ENCODE results near the gene DPP7. TPM values are rescaled to one million over a fixed set of nuclear protein-coding genes. Genes with fewer than 3 reads are reported as not detected.

The DPP7 gene
- total and polyA plus RNA-seq, 9 of the 15 experiments (the other 6 are each of a cell fraction or from before 2014, with no cell fraction given) = 0.99 to 365 (median 132) TPM

DNA sequence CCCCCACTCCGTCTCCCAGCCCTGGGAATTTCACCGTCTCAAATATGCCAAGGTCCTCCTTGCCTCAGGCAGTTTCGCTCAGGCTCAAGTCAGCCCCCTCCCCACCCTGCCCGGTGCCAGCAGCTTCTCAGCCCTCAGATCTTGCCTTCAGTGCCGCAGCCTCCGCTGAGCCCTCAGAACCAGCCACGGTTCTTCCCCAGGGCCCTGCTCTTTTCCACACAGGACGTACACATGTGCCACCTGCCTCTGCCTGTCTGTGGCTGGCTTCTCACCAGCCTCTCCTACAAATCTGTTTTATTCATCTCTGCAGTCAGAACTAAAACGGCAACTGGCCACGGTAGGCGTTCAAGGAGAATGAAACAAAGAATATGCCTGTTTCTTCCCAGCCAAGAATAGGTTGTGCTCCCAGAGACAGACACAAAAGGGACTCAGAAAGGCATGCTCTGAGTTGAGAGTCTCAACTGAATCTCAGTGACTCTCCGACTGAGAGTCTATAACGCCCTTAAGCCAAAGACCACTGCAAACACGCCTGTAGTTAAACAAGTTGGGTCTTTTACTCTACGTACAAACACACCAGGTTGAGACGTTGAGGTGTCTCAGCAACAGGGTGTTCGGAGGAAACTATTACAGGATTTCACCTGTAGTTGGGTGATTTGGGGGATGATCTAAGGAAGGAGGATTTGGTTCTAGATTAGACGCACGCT lies 13.8 kb upstream of the DPP7 start (continued):
- TF ChIP-seq KDM5B (IDR thresholded peaks at IDR 0.05; ENCODE audit: insufficient replicate concordance, low read depth, low read length) (peak; percentile 52), TBP (optimal IDR thresholded peaks at IDR 0.05; ENCODE audit: low read depth, low read length) (peak; percentile 30), LEF1 (IDR thresholded peaks at IDR 0.05) (0 out of 2 replicates have a peak, but pooled peaks have one; percentile 17), POLR2G (IDR thresholded peaks at IDR 0.05; ENCODE audit: low read depth, low read length) (0 out of 2 replicates have a peak, but pooled peaks have one; percentile 17), FOS (IDR thresholded peaks at IDR 0.05; ENCODE audit: extremely low read depth, insufficient read length) (no peak), ARNT (IDR thresholded peaks at IDR 0.05) (no peak), ZNF24 (IDR thresholded peaks at IDR 0.05) (no peak), SREBF1 (IDR thresholded peaks at IDR 0.05; ENCODE audit: borderline replicate concordance, low read depth, low read length) (no peak), ZNF324 (CRISPR knock-in tag; IDR thresholded peaks at IDR 0.05) (0 out of 2 replicates have a peak, but pooled peaks have one; percentile 22), KLF1 (tag; IDR thresholded peaks at IDR 0.05) (no peak), RBBP5 (IDR thresholded peaks at IDR 0.05; ENCODE audit: borderline replicate concordance, insufficient read depth, low read length, poor library complexity, severe bottlenecking) (peak; percentile 10), CBX1 (IDR thresholded peaks at IDR 0.05; ENCODE audit: low read depth) (no peak), NRF1 (conservative IDR thresholded peaks at IDR 0.05 in 1 of 2, IDR thresholded peaks at IDR 0.05 in 1 of 2) (no peak), CHD1 (IDR thresholded peaks at IDR 0.05; ENCODE audit: low read length) (peak; percentile 47)
- TF ChIP-seq, protein P1, sequence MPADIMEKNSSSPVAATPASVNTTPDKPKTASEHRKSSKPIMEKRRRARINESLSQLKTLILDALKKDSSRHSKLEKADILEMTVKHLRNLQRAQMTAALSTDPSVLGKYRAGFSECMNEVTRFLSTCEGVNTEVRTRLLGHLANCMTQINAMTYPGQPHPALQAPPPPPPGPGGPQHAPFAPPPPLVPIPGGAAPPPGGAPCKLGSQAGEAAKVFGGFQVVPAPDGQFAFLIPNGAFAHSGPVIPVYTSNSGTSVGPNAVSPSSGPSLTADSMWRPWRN (IDR thresholded peaks at IDR 0.05; ENCODE audit: low read depth) = no peak
- TF ChIP-seq, protein P2, sequence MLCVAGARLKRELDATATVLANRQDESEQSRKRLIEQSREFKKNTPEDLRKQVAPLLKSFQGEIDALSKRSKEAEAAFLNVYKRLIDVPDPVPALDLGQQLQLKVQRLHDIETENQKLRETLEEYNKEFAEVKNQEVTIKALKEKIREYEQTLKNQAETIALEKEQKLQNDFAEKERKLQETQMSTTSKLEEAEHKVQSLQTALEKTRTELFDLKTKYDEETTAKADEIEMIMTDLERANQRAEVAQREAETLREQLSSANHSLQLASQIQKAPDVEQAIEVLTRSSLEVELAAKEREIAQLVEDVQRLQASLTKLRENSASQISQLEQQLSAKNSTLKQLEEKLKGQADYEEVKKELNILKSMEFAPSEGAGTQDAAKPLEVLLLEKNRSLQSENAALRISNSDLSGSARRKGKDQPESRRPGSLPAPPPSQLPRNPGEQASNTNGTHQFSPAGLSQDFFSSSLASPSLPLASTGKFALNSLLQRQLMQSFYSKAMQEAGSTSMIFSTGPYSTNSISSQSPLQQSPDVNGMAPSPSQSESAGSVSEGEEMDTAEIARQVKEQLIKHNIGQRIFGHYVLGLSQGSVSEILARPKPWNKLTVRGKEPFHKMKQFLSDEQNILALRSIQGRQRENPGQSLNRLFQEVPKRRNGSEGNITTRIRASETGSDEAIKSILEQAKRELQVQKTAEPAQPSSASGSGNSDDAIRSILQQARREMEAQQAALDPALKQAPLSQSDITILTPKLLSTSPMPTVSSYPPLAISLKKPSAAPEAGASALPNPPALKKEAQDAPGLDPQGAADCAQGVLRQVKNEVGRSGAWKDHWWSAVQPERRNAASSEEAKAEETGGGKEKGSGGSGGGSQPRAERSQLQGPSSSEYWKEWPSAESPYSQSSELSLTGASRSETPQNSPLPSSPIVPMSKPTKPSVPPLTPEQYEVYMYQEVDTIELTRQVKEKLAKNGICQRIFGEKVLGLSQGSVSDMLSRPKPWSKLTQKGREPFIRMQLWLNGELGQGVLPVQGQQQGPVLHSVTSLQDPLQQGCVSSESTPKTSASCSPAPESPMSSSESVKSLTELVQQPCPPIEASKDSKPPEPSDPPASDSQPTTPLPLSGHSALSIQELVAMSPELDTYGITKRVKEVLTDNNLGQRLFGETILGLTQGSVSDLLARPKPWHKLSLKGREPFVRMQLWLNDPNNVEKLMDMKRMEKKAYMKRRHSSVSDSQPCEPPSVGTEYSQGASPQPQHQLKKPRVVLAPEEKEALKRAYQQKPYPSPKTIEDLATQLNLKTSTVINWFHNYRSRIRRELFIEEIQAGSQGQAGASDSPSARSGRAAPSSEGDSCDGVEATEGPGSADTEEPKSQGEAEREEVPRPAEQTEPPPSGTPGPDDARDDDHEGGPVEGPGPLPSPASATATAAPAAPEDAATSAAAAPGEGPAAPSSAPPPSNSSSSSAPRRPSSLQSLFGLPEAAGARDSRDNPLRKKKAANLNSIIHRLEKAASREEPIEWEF (CRISPR knock-in tag; IDR thresholded peaks at IDR 0.05) = no peak
- TF ChIP-seq, protein P3, sequence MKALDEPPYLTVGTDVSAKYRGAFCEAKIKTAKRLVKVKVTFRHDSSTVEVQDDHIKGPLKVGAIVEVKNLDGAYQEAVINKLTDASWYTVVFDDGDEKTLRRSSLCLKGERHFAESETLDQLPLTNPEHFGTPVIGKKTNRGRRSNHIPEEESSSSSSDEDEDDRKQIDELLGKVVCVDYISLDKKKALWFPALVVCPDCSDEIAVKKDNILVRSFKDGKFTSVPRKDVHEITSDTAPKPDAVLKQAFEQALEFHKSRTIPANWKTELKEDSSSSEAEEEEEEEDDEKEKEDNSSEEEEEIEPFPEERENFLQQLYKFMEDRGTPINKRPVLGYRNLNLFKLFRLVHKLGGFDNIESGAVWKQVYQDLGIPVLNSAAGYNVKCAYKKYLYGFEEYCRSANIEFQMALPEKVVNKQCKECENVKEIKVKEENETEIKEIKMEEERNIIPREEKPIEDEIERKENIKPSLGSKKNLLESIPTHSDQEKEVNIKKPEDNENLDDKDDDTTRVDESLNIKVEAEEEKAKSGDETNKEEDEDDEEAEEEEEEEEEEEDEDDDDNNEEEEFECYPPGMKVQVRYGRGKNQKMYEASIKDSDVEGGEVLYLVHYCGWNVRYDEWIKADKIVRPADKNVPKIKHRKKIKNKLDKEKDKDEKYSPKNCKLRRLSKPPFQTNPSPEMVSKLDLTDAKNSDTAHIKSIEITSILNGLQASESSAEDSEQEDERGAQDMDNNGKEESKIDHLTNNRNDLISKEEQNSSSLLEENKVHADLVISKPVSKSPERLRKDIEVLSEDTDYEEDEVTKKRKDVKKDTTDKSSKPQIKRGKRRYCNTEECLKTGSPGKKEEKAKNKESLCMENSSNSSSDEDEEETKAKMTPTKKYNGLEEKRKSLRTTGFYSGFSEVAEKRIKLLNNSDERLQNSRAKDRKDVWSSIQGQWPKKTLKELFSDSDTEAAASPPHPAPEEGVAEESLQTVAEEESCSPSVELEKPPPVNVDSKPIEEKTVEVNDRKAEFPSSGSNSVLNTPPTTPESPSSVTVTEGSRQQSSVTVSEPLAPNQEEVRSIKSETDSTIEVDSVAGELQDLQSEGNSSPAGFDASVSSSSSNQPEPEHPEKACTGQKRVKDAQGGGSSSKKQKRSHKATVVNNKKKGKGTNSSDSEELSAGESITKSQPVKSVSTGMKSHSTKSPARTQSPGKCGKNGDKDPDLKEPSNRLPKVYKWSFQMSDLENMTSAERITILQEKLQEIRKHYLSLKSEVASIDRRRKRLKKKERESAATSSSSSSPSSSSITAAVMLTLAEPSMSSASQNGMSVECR (CRISPR knock-in tag; IDR thresholded peaks at IDR 0.05) = 0 out of 2 replicates have a peak, but pooled peaks have one; percentile 35

Measured in K562 (cell line).